Pons (tissue), 1 donor: ENCODE measurements around the gene TMPRSS2.
"Not testable (repeated sequence)": the region's sequence is repeated elsewhere in the genome, so short reads cannot be mapped to it uniquely, and the experiment has no call there.

Experiments used
- DNase-seq: peaks from one replicate; pipeline ENCODE4 v3.0.0-alpha.2; 2016; ENCODE audit warnings: low spot score

The TMPRSS2 gene

DNA sequence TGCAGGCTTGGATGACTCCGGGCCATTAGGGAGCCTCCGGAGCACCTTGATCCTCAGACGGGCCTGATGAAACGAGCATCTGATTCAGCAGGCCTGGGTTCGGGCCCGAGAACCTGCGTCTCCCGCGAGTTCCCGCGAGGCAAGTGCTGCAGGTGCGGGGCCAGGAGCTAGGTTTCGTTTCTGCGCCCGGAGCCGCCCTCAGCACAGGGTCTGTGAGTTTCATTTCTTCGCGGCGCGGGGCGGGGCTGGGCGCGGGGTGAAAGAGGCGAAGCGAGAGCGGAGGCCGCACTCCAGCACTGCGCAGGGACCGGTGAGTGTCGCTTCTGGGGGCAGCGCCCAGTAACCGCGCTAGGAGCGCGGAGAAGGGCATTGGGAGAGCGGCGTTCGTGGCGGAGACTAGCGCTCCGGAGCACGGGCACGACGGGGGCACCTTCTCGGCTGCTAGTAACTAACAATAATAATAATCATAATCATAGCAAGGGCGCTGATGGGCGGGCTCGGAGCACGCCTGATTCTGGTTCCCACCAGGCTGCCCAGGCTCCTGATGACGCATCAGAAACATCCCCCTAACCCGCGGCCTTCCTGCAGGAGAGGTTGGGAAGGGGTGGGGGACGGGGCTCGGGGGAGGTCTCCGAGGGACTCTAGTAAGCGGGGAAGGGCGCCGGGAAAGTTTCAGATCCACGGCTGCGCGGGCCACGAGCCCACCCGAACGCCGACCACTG, 81.8 kb downstream of the TMPRSS2 start, which contains the start of gene MX1:
MX1 (plus strand) TSS at position 286 of the 722 bp plus-strand sequence. CDS start 5,832 bp downstream, outside the sequence.
- DNase-seq, result peak; percentile 20

DNA sequence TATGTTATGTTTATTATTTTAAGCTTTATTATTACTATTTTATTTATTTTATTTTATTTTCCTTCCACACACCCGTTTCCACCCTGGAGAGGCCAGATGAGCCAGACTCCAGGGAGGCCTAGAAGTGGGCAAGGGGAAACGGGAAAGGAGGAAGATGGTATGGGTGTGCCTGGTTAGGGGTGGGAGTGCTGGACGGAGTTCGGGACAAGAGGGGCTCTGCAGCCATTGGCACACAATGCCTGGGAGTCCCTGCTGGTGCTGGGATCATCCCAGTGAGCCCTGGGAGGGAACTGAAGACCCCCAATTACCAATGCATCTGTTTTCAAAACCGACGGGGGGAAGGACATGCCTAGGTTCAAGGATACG, 82.4 kb downstream of the TMPRSS2 start:
- DNase-seq, result no peak

DNA sequence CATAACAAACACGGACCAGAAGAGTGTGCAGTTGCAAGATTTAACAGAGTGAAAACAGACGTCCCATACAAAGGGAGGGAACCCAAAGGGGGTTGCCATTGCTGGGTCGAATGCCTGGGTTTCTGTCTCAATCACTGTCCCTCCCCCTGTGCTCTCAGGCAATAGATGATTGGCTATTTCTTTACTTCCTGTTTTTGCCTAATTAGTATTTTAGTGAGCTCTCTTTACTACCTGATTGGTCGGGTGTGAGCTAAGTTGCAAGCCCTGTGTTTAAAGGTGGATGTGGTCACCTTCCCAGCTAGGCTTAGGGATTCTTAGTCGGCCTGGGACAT, 84.7 kb downstream of the TMPRSS2 start:
- not testable (repeated sequence) for DNase-seq

DNA sequence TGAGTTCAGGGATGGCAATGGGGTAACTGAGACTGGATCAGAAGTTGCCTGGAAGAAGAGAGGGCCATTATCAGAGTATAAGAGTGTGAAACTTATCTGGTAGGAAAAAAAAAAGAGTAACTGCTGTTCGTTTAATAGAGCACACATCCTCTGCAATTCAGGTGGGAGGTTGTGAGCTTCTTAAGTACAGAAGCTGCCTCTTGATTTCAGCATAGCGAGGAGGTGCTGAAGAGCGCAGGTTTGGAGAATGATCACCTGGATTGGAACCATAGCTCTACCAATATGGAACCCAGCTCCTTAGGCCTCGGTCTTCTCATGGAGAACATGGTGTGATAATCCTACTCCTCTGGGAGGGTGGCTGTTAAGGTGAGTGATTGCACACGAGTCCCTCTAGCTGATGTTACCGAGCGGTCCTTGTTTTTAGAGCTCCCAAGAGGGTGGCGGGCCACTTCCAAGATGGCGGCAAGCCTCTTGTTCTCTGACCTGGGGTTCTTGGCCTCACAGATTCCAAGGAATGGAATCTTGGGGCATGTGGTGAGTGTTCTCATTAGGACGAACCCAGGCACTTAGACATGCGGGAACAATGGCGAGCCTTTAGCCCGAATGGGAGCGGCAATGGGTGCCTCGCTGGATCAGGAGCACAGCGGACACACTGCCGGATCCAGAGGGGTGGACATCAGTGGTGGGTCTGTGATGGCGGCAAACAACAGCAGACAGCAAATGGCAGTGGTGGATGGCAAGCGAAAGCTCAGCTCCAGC, 85.2 kb downstream of the TMPRSS2 start:
- no peak for DNase-seq

DNA sequence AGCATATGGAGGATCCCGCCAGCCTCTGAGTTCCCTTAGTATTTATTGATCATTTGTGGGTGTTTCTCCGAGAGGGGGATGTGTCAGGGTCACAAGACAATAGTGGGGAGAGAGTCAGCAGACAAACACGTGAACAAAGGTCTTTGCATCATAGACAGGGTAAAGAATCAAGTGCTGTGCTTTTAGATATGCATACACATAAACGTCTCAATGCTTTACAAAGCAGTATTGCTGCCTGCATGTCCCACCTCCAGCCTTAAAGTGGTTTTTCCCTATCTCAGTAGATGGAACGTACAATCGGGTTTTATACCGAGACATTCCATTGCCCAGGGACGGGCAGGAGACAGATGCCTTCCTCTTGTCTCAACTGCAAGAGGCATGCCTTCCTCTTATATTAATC, 87.0 kb downstream of the TMPRSS2 start:
- DNase-seq, result not testable (repeated sequence)

DNA sequence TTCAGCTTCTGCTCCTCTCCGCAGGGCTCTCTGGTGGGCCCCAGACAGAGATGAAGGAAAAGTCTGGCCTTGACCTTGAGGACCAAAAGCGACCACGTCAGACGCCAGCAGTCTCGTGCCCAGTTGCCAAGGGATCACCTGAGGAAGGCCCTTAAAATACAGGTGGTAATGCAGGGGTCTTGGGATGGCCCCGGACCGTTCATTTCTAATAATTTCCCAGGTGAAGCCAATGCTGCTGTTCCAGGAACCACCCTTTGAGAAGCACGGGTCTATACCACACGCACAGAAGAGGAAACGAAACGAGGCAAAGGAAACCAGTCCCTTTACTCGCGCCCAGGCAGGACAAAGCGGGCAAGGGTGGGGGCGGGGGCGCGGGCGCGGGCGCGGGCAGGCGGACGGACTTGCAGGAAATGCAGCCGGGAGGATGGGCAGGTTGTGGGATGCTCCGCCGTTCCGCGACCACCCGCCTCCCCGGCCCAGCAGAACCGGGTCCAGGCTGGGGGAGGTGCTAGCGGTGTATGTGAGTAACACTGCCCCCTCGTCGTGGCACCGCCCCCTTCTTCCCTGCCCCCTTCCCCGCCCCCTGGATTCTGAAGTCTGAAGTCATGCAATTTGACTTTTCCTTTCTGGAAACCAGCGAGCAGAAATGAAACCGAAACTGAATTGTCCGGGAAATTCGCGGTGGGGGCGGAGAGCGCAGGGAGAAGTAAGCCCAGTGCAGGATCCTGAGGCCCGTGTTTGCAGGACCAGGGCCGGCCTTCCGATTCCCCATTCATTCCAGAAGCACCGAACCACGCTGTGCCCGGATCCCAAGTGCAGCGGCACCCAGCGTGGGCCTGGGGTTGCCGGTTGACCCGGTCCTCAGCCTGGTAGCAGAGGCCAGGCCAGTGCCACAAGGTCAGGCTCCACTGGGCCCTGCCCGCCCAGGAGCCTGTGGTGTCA, 87.8 kb downstream of the TMPRSS2 start:
- DNase-seq, result peak; percentile 74

DNA sequence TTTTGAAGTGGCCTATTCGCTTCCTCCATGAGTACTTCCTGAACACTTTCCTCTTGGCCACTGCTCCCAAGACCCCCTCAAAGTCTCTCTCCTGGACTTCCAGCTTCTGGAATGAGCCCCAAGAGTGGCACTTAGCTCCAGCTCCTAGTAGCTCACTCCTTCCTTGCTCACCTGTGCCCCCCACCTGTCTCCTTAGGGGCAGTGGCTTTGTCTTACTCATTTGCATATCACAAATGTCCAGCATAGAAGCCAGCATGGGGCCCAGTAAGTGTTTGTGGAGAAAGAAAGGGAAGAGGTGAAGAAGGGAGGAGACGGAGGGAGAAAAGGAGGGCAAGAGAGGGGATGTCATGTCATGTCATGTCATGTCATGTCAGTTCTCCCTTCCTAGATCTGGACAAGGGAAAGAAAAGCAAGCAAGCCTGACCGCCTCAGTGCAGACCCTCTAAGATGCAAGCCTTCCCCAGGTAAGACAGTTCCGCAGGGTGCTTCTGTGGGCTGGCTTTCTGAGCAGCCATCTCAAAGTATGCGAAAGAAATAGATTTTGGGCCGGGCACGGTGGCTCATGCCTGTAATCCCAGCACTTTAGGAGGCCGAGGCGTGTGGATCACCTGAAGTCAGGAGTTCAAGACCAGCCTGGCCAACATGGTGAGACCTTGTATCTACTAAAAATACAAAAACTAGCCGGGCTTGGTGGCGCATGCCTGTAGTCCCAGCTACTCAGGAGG, 88.8 kb downstream of the TMPRSS2 start:
- no peak for DNase-seq

DNA sequence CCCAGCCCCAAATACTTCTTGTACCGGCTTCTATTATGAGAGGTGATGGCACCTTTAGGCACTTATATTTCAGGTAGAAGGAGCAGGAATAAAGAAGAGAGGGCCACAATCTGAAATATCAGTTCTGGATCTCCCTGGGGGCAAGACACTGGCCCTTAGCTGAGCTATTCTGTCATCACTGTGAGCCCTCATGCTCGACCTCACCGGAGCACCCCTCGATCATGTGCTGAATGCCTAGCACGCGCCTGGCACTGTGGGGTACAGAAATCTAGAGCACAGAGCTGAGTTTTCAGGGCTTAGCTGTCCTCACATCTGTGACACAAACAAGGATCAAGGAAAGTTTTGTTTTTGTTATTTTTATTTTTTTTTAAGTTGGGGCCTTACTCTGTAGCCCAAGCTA, 89.6 kb downstream of the TMPRSS2 start:
- DNase-seq, result no peak

DNA sequence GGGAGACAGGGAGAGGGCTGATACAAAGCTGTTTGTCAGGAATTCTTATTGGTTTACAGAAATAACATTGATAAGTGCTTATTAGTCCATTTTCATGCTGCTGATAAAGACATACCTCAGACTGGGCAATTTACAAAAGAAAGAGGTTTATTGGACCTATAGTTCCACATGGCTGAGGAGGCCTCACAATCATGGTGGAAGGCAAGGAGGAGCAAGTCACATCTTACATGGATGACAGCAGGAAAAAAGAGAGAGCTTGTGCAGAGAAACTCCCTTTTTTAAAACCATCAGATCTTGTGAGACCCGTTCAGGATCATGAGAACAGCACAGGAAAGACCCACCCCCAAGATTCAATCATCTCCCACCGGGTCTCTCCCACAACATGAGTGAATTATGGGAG, 90.5 kb downstream of the TMPRSS2 start:
- DNase-seq, result not testable (repeated sequence)
